ENCODE measurements around the gene ARMC8. TPM values are rescaled to one million over a fixed set of nuclear protein-coding genes. Genes with fewer than 3 reads are reported as not detected.
A peak's percentile ranks its signal among the peaks of the same experiment; 100 is the strongest.

ARMC8 gene
- total RNA-seq, 1 donor from 2014 or later = 42.1 TPM

GRCh38 chr3:138300647-138301046 lies 113.5 kb downstream of the ARMC8 start:
- DNase-seq (ENCODE audit: low read depth in 2 of 2) = no peak

GRCh38 chr3:138303474-138303873 lies 116.4 kb downstream of the ARMC8 start:
- no peak for DNase-seq (ENCODE audit: low read depth in 2 of 2)

GRCh38 chr3:138307899-138308298 lies 120.8 kb downstream of the ARMC8 start:
- no peak for DNase-seq (ENCODE audit: low read depth in 2 of 2)

GRCh38 chr3:138308783-138309182 lies 121.7 kb downstream of the ARMC8 start:
- no peak for DNase-seq (ENCODE audit: low read depth in 2 of 2)

GRCh38 chr3:138310494-138310893 lies 123.4 kb downstream of the ARMC8 start:
- DNase-seq (ENCODE audit: low read depth in 2 of 2) = no peak

GRCh38 chr3:138314751-138315150 lies 127.7 kb downstream of the ARMC8 start:
- DNase-seq (ENCODE audit: low read depth in 2 of 2) = peak; percentile 50 to 93

- no peak for DNase-seq (ENCODE audit: low read depth in 2 of 2)
Measured at GRCh38 chr3:138317687-138318086, 130.6 kb downstream of the ARMC8 start.

- DNase-seq (ENCODE audit: low read depth in 2 of 2) = no peak
Measured at GRCh38 chr3:138323971-138324370, 136.9 kb downstream of the ARMC8 start.

GRCh38 chr3:138325990-138326389 lies 138.9 kb downstream of the ARMC8 start:
- DNase-seq (ENCODE audit: low read depth in 2 of 2) = no peak

GRCh38 chr3:138326866-138327595 lies 139.9 kb downstream of the ARMC8 start:
- DNase-seq (ENCODE audit: low read depth in 2 of 2) = no peak

- peak; percentile 33 to 40 for DNase-seq (ENCODE audit: low read depth in 2 of 2)
Measured at GRCh38 chr3:138327831-138328230, 140.7 kb downstream of the ARMC8 start.

GRCh38 chr3:138328341-138328740 lies 141.2 kb downstream of the ARMC8 start:
- no peak for DNase-seq (ENCODE audit: low read depth in 2 of 2)

GRCh38 chr3:138329127-138329983 lies 142.3 kb downstream of the ARMC8 start, which contains the start of gene NME9:
TSS of gene NME9 (minus strand) at chr3:138329851. CDS start at chr3:138329335, 516 bp downstream.
- peak; percentile 72 to 91 for DNase-seq (ENCODE audit: low read depth in 2 of 2)

- no peak for DNase-seq (ENCODE audit: low read depth in 2 of 2)
Measured at GRCh38 chr3:138329984-138330293, 142.8 kb downstream of the ARMC8 start.

- DNase-seq (ENCODE audit: low read depth in 2 of 2) = no peak
Measured at GRCh38 chr3:138331143-138331894, 144.2 kb downstream of the ARMC8 start.

- DNase-seq (ENCODE audit: low read depth in 2 of 2) = peak; percentile 39 to 50
Measured at GRCh38 chr3:138332472-138333073, 145.5 kb downstream of the ARMC8 start.

GRCh38 chr3:138334608-138335007 lies 147.5 kb downstream of the ARMC8 start:
- DNase-seq (ENCODE audit: low read depth in 2 of 2) = no peak

GRCh38 chr3:138336454-138336999 lies 149.4 kb downstream of the ARMC8 start:
- no peak for DNase-seq (ENCODE audit: low read depth in 2 of 2)

GRCh38 chr3:138338244-138338643 lies 151.1 kb downstream of the ARMC8 start:
- no peak for DNase-seq (ENCODE audit: low read depth in 2 of 2)

- DNase-seq (ENCODE audit: low read depth in 2 of 2) = no peak
Measured at GRCh38 chr3:138338811-138339210, 151.7 kb downstream of the ARMC8 start.

- DNase-seq (ENCODE audit: low read depth in 2 of 2) = no peak
Measured at GRCh38 chr3:138340511-138340910, 153.4 kb downstream of the ARMC8 start.
